GM15510 (cell line): Measurements from ENCODE around the gene AGRN.

Experiments used
- POLR2A ChIP-seq: IDR thresholded peaks from 3 replicates; pipeline ENCODE4 v1.6.1; 2011; ENCODE audit warnings: borderline replicate concordance; ENCODE audit not compliant: insufficient read length; ENCODE audit errors: extremely low read depth

The AGRN gene

DNA sequence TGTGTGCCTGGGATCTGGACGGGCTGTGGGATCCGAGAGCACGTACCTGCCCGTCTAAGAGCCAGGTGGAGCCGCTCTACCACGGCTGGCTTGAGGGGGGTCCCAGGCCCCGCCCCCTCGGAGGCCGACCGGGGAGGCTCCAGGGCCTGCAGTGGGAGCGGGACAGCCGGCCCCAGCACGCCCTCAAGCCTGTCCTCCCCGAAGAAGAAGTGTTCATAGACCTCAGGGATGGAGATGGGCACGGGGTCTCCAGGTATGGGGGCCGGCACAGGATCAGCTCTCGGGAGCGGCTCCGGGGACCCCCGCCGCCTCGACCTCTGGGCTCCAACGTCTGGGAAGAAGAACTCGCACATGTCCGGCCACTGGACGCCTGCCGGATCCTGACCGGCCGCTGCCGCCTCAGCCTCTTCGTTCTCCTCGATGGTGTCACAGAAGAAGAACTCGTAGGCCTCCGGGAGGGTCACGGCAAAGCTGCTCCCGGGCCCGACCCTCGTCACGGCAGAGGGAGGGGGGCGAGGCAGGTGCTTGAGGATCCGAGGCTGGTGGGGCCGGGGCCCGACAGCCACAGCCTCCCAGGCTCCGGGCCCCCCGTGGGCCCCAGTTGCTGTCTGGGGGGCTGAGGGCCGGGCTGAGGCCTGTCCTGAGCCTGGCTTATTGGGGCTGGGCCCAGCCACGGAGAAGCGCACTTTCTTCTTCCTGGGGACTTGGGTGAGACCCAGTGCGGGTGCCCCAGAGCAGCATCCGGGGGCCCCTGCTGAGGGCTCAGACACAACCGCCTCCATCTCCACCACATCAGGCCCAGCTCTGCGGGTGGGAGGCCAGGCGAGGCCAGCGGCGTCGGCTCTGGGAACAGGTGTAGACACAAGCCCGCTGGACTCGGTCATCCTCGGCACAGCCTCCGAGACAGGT lies 40.8 kb upstream of the AGRN start:
- no peak for TF ChIP-seq POLR2A

DNA sequence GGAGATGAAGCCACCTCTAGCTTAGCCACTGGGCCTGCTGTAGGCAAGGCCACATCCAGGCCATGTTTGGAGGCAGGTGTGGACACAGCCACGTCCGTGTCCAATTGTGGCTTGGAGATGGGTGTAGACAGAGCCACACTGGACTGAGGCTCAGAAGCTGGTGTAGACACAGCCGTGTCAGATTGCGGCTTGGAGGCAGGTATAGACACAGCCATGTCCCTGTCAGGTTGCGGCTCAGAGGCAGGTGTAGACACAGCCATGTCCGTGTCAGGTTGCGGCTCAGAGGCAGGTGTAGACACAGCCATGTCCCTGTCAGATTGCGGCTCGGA lies 40.2 kb upstream of the AGRN start:
- TF ChIP-seq POLR2A, result no peak

DNA sequence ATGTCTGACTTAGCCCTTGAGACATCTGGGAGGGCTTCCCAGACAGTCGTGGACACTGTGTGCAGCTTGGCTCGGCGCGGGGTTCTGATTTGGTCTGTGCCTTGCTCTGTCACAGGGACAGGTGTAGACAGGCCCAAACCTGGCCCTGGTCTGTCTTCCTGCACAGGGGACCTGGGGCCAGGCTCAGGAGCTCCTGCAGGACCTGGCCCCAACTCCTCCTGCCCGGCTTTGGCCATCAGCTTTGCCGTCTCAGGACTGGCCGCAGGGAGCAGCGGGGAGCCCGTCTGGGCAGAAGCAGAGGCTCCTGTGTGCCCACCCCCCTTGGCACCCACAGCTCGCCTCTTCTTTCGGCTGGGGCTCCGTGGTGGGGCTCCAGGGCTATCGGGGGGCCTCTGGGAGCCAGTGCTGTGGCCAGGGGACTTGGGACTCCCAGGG lies 39.8 kb upstream of the AGRN start:
- no peak for TF ChIP-seq POLR2A

DNA sequence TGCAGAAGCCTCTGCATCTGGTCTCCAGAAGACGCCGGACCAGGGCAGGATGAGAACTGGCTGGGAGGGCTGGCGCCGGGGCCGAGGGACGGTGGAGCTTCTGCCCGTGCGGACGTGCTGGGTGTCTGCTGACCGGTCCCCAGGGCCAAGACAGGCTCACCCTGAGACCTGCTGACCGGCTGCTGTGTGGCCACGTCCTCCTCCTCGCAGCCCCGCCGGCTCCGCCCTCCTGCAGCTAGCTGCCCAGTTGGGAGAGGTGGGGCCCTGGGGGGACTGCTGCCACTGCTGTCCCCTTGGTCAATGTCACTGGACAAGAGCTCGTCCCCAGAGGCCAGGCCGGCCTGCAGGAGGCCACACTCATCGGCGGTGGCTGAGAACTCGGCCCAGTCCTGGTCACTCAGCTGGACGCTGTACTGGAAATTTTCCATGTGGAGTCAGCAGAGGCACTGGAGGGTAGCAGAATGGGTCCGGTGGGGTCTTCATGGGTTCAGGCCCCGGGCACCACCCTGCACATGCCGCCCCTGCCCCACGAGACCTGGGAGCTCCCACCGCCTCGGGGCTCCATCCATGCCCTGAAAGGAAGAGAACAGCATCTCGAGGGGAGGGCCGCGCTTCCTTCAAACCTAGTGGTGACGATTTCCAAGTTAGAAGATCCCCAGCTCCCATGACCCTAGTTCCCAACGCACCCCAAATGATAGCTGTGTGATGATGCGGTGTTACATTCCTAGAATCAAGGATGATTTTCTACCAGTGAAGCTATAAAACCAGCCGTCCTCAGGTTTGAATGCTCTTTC lies 39.1 kb upstream of the AGRN start:
- no peak for TF ChIP-seq POLR2A

DNA sequence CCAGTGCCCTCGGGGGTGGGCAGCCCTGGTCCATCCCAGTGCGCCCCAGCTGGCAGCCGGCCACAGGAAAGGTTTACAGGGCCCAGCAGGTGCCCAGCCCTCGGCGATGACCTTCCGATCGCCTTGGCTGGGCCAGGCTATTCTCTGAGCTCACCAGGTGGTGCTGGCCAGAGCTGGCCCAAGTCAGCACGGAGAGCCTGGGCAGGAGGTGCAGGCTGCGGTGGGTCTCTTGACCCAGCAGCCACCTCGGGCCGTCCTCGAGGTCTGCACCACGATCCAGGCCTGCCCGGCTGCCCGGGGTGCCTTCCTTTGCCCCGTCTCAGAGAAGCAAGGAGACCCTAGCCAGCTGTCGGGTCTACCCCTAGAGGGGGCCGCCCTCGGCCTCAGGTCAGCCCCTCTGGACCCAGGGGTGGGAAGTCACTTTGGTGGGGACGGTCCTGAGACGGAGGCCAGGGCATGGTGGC lies 38.4 kb upstream of the AGRN start:
- no peak for TF ChIP-seq POLR2A

DNA sequence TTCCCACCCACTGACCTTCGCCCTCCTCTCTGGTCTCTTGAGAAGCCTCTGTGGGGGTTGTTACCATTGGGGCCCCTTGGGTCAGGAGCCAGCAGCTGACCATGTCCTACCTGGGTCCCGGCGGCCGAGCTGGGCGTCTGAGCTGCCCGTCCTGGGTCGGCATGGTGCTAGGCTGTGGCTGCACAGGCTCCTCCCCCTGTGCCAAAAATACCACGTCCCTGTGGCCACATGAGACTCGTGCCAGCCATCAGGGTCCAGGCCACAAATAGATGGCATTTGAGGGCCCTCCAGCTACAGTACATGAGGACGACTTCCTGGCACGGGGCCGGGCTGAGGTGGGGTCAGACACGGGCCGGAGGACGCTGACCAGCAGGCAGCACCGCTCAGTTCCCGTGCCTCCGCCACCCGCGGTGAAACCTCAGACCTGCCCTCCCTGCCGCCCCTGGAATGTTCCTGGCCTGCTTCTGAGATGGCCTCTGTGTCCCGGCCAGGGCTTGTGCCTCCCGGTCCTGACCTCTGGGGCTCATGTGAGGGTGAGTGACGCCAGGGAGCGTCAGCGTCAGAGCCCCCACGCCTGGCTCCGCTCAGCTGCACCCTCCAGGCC lies 37.9 kb upstream of the AGRN start, which contains the start of gene PERM1:
Gene PERM1, minus strand, starts transcription at position 139 of the 604 bp plus-strand sequence. CDS start 1,064 bp downstream, outside the sequence.
- no peak for TF ChIP-seq POLR2A

DNA sequence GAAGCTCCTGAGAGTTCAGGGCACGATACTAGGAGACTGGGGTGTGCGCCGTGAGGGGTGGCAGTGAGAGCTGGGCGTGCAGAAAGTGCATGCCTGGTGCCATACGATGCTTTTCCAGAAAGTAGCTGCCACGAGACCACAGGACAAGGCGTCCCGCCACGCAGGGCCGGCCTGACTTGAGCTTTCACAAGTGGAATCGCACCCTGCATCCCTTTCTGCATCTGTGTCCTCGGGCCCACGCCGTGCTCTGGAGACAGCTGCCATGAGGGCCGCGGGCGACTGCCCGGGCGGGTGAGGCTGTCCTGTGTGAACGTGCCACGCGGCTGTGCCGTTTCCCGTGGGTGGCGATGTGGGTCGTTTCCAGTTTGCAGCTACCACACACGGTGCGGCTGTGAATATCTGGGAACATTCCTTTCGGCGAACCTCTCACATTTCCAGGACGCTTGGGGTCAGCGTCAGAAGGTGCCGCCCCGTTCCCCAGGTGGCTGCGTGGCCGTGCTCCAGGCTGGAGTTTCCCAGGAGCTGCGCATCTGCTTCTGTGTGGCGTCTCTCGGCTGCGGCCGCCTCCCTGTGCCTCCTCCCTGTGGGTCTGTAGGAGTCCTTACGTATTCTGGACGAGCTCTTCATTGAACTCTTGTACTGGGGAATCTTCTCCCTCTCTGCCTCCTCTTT lies 37.0 kb upstream of the AGRN start:
- no peak for TF ChIP-seq POLR2A

DNA sequence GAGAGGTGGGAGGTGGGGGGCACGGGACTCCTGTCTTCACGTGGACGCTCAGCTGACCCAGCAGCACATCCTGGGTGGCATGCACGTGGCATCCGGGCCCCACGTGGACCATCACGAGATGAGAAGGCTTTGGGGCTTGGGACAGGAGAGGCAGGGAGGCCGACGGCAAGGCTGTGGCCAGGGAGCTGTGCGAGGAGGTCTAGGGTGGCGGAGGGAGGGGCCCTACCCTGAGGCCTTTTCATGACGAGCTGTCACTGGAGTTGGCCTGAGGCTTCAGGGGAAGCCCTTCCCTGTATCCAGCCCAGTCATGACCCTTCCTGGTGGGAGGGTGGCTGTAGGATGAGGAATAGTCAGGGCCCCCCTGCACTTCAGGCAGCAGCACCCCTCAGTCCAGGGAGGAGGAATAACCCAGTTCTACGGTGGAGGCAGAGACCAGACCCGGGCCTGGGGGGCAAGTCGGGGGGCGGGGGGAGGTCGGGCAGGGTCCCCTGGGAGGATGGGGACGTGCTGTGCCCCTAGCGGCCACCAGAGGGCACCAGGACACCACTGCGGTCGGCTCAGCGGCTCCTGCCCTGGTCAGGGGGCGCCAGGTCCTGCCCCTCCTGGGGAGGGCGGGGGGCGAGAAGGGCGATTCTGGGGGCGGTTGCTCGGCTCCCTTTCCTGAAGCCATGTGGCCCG lies 36.0 kb upstream of the AGRN start:
- no peak for TF ChIP-seq POLR2A

DNA sequence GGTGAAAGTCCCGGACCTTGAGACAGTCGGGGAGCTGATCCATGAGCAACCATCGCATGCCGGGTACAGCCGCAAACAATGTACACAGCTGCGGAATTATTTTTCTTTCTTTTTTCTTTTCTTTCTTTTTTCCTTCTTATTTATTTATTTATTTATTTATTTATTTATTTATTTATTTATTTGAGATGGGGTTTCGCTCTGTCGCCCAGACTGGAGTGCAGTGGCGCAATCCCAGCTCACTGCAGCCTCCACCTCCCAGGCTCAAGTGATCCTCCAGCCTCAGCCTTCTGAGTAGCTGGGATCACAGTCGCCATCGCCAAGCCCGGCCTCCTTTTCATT lies 35.5 kb upstream of the AGRN start:
- no peak for TF ChIP-seq POLR2A

DNA sequence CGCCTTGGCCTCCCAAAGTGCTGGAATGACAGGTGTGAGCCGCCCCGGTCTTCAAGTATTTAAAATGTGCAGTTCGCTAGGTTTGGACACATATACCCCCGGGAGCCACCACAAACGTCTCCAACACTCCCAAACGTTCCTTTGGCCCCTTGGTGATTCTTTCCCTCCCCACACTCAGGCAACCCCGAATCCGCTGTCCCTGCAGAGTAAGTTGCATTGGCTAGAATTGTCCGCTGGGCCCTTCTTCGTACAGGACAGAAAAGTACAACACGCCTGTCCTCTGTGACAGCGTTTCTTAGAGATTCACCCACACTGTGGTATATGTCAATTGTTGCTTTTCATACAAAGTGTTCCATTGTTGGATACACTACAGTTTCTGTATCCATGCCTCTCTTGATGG lies 34.8 kb upstream of the AGRN start:
- no peak for TF ChIP-seq POLR2A

DNA sequence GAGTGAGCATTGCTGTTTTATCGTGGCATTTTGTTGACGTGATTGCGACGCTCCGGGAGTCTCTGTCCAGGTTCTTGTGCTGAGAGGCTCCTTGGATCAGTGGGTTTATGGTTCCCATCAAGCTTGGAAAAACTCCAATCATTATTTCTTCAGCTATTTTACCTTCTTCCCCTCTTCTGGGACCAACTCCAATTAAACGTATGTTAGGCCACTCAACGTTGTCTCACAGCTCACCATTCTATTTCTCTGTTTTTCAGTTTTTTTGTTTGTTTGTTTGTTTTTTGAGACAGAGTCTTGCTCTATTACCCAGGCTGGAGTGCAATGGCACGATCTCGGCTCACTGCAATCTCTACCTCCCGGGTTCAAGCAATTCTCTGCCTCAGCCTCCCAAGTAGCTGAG lies 28.0 kb upstream of the AGRN start:
- TF ChIP-seq POLR2A, result no peak

DNA sequence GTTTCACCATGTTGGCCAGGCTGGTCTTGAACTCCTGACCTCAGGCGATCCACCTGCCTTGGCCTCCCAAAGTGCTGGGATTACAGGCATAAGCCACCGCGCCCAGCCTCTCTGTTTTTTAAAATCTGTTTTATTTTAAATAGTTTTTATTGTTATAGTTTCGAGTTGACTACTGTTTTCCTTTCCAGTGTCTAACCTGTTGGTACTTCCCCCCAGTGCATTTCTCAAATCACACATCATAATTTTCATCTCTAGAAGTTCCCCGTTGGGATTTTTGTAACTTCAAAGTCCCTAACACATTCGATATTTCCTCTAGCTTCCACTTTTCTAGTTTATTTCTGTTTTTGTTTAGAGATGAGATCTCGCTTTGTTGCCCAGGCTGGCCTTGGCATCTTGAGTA lies 27.6 kb upstream of the AGRN start:
- TF ChIP-seq POLR2A, result no peak

DNA sequence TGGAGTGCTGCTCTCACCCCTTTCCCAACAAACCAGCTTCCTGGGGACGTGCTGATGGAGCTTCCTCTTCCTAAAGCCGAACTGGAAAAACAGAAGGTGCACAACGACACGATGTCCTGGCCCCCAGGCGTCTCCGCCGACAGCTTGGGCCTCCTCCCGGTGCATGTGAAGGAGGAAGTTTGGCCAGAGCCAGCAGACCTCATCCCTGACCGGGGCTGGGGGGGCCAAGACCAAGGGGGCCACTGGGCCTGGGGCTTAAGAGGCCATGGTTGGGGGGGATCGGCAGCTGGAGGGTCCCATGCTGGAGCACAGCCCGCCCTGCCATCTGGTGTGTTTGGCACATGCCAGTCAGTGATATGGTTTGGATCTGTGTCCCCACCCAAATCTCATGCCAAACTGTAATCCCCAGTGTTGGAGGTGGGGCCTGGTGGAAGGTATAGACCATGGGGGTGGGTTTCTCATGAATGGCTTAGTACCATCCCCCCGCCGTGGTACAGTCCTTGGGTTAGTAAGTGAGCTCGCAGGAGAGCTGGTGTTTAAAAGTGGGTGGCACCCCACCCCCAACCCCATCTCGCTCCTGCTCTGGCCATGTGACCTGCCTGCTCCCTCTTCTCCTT lies 26.4 kb upstream of the AGRN start:
- TF ChIP-seq POLR2A, result no peak

DNA sequence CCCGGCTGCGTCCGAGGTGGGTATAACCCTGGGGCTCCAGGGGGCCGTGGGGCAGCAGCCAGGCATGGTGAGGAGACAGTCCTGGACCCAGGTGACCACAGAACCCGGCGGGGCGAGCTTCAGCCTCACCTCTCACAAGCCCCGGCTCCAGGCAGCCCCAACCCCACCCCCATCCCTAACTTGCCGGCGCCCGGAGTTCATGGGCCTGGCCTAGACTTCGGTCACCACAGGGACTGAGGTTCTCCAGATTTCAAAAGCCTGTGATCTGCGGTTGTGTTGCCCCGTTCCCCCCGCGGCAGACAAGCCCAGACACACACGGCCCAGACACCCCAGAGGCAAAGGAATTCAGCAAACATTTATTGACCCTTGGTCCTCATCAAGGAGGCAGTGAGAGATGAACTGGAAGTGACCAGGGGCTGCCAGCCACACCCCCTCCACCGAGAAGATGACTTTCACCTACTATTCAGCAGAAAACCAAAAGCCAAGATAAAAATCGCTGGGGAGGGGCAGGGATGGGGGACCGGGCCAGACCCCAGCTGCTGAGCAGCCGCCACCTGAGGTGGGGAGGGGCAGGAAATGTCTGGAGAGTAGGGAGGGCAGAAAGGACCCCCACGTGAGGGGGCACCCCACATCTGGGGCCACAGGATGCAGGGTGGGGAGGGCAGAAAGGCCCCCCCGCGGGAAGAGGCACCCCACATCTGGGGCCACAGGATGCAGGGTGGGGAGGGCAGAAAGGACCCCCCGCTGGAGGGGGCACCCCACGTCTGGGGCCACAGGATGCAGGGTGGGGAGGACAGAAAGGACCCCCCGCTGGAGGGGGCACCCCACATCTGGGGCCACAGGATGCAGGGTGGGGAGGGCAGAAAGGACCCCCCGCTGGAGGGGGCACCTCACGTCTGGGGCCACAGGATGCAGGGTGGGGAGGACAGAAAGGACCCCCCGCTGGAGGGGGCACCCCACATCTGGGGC lies 24.0 kb upstream of the AGRN start:
- TF ChIP-seq POLR2A, result no peak
